Heart left ventricle (tissue), 16 donors: ENCODE data around the gene TM4SF1. TPM values are rescaled to one million over a fixed set of nuclear protein-coding genes. Genes with fewer than 3 reads are reported as not detected.

Experiments
- ATAC-seq, 4 donors: fragments of 200-7000 bp; cut with Tn5 transposase; one replicate each; pipeline ENCODE4 v1.9.1; 2020 to 2022; ENCODE audit warnings: moderate library complexity in 4 of 4, mild to moderate bottlenecking in 3 of 4, moderate number of reproducible peaks in 1 of 4
- DNase-seq, 5 donors: peaks; one replicate each; pipeline ENCODE4 v3.0.0-alpha.2; 2020
- H3K27ac ChIP-seq, 12 donors: fragments of 200-600 bp; sonication (generic) in 4 of 12; one replicate each; pipeline versions ENCODE4 v1.5.0 to v1.8.0; 2016 to 2022; ENCODE audit warnings: mild to moderate bottlenecking in 2 of 12
- H3K27me3 ChIP-seq, 9 donors: fragments of 200-600 bp; sonication (generic) in 2 of 9; one replicate each; pipeline versions ENCODE4 v1.5.1 to v1.8.0; 2016 to 2022; ENCODE audit warnings: mild to moderate bottlenecking in 3 of 9
- H3K36me3 ChIP-seq, 9 donors: fragments of 200-600 bp; sonication (generic) in 2 of 9; one replicate each; pipeline versions ENCODE4 v1.5.0 to v1.8.0; 2018 to 2022; ENCODE audit warnings: mild to moderate bottlenecking in 2 of 9
- H3K4me1 ChIP-seq, 12 donors: fragments of 200-600 bp; sonication (generic) in 4 of 12; one replicate each; pipeline versions ENCODE4 v1.5.0 to v1.8.0; 2016 to 2022; ENCODE audit warnings: mild to moderate bottlenecking in 3 of 12
- H3K4me3 ChIP-seq, 12 donors: fragments of 200-600 bp; sonication (generic) in 4 of 12; one replicate each; pipeline versions ENCODE4 v1.5.0 to v1.8.0; 2017 to 2022; ENCODE audit warnings: mild to moderate bottlenecking in 9 of 12, moderate library complexity in 4 of 12
- H3K9me3 ChIP-seq, 12 donors: fragments of 200-600 bp; sonication (generic) in 4 of 12; one replicate each; pipeline versions ENCODE4 v1.5.0 to v1.8.0; 2016 to 2022; ENCODE audit warnings: mild to moderate bottlenecking in 1 of 12
- CTCF ChIP-seq, 12 donors: fragments of 200-600 bp; sonication (generic) in 4 of 12; IDR thresholded peaks; one replicate each; pipeline versions ENCODE4 v1.5.0 to v1.8.0; 2018 to 2022; ENCODE audit warnings: antibody characterized with exemption in 12 of 12, mild to moderate bottlenecking in 5 of 12
- POLR2A ChIP-seq, 2 donors: fragments of 450-650 bp; IDR thresholded peaks; one replicate each; pipeline ENCODE4 v1.6.1; 2017; ENCODE audit warnings: antibody characterized with exemption in 2 of 2, mild to moderate bottlenecking in 2 of 2, moderate library complexity in 2 of 2
- WGBS, 4 donors: extraction: QIAGEN DNeasy Blood & Tissue Kit in 2 of 4; methylation state at CpG; one replicate each; pipeline versions ENCODE4 v1.1.5 to v1.1.7; 2013 to 2018; 5-methylcytosine and 5-hydroxymethylcytosine counted together
- intact Hi-C, 10 donors: fragments of 100-400 bp; cut with DNase I; formaldehyde crosslinking; loops; one replicate each; pipeline versions ENCODE4 v1.11.1 to v1.14.2; 2022
- polyA plus RNA-seq, 2 donors: library from polyadenylated mRNA; stranded (reverse); fragments of 200-250 nt; gene quantifications; one replicate each; pipeline ENCODE4 v1.2.3, GENCODE V29; 2013
- total RNA-seq, 9 donors: library from RNA; depleted of rRNA in 2 of 9; stranded (reverse); fragments of >200 nt in 2 of 9; fragmentation: NEBNext Ultra II Directional in 3 of 9; extraction: Animal tissue kit (Norgen Biotek cat#: 25700) in 3 of 9; gene quantifications; one replicate each; pipeline versions ENCODE4 v1.1.0 to v1.2.4, GENCODE V29; 2016 to 2023
- donor health status: ischemic (EF 13 %, LVEDD 7.1; RV severe dilation, severe dysfunction).
- donor health status: healthy with polysubstance abuse.
- donor health status: DM: no; HTN: yes; CAD: no.
- donor health status: DM: no; HTN: no; CAD: no.
- donor health status: ischemic (EF 25% LVEDD 6.9; RV normal size, moderate dysfunction).
- donor health status: ischemic (EF 25% LVEDD 5.7; RV mildly dilated, moderate dysfunction).
- donor health status: healthy.
- donor health status: DM: yes; HTN: yes; CAD: no.
- donor health status: ischemic (EF 35%, LVEDD 5.7; RV mildly dilated, moderate dysfunction).
- donor health status: nonischemic (EF 11% LVEDD 7.7; RV severe dilation, severe dysfunction).
- donor health status: DM: yes; HTN: yes; CAD: no.
- donor health status: PGD.
- donor health status: ischemic (EF 29% LVEDD 5.4; RV normal size, mild dysfunction).
- donor health status: nonischemic (EF 23%, LVEDD 6.1; RV moderate dilation, normal function).

Gene TM4SF1
- total and polyA plus RNA-seq, 11 donors, result 61.6 to 224 (median 111) TPM

- intact Hi-C loops, result no loop called here
- TF ChIP-seq CTCF (IDR thresholded peaks at IDR 0.05), result no peak
- no peak for TF ChIP-seq POLR2A (IDR thresholded peaks at IDR 0.05)
- ATAC-seq, result no peak
- peak overlapping the region in 10 of 12 donors; percentile 28 to 85 (median 75) for H3K27ac ChIP-seq
- peaks cover 0 to 8% (median 0%) of the 10 kb centered on the region in 12 donors for H3K9me3 ChIP-seq
- no peak for DNase-seq
- 85 to 95% (median 90%) methylated on average over 3 of the region's 3 CpGs for WGBS, 4 donors
- H3K4me3 ChIP-seq, result no peak overlapping the region
- peaks cover 0 to 47% (median 25%) of the 10 kb centered on the region in 12 donors for H3K4me1 ChIP-seq
- no peaks in the 10 kb centered on the region for H3K36me3 ChIP-seq
- no peaks in the 10 kb centered on the region for H3K27me3 ChIP-seq
Measured at GRCh38 chr3:149388531-149389417, 11.3 kb upstream of the TM4SF1 start.

GRCh38 chr3:149388001-149388440, 10.6 kb upstream of the TM4SF1 start:
- Histone ChIP-seq H3K9me3 (peaks cover 0 to 8% (median 0%) of the 10 kb centered on the region in 12 donors), H3K36me3 (no peaks in the 10 kb centered on the region), H3K27ac (peak overlapping the region in 11 of 12 donors; percentile 28 to 87 (median 76)), H3K4me3 (no peak overlapping the region), H3K4me1 (peaks cover 0 to 40% (median 23%) of the 10 kb centered on the region in 12 donors), H3K27me3 (no peaks in the 10 kb centered on the region)
- DNase-seq (no peak), ATAC-seq (no peak)
- TF ChIP-seq POLR2A (IDR thresholded peaks at IDR 0.05) (no peak), CTCF (IDR thresholded peaks at IDR 0.05) (no peak)
- intact Hi-C loops, result no loop called here
- WGBS, 4 donors, result 77 to 81% (median 78%) methylated on average over 8 of the region's 8 CpGs

- WGBS, 4 donors, result 44 to 67% (median 58%) methylated on average over 1 of the region's 1 CpG
- H3K27ac ChIP-seq, result peak overlapping the region; percentile 4 to 87 (median 76)
- peaks cover 0 to 8% (median 0%) of the 10 kb centered on the region in 12 donors for H3K9me3 ChIP-seq
- intact Hi-C loops, result no loop called here
- H3K36me3 ChIP-seq, result no peaks in the 10 kb centered on the region
- DNase-seq (no peak), ATAC-seq (no peak)
- TF ChIP-seq CTCF (IDR thresholded peaks at IDR 0.05) (no peak), POLR2A (IDR thresholded peaks at IDR 0.05) (no peak)
- H3K4me3 ChIP-seq, result no peak overlapping the region
- peaks cover 0 to 45% (median 24%) of the 10 kb centered on the region in 12 donors for H3K4me1 ChIP-seq
- no peaks in the 10 kb centered on the region for H3K27me3 ChIP-seq
Measured at GRCh38 chr3:149386299-149386606, 8.8 kb upstream of the TM4SF1 start.

GRCh38 chr3:149385617-149386298, 8.3 kb upstream of the TM4SF1 start:
- no peak for DNase-seq
- intact Hi-C loops, result no loop called here
- peaks cover 0 to 45% (median 24%) of the 10 kb centered on the region in 12 donors for H3K4me1 ChIP-seq
- H3K9me3 ChIP-seq, result peaks cover 0 to 8% (median 0%) of the 10 kb centered on the region in 12 donors
- no peaks in the 10 kb centered on the region for H3K27me3 ChIP-seq
- peak overlapping the region; percentile 4 to 87 (median 76) for H3K27ac ChIP-seq
- ATAC-seq, result no peak
- no peak for TF ChIP-seq POLR2A (IDR thresholded peaks at IDR 0.05)
- TF ChIP-seq CTCF (IDR thresholded peaks at IDR 0.05), result no peak
- no peaks in the 10 kb centered on the region for H3K36me3 ChIP-seq
- 83 to 88% (median 85%) methylated on average over 7 of the region's 7 CpGs for WGBS, 4 donors
- no peak overlapping the region for H3K4me3 ChIP-seq
